Fibroblast of lung (primary cell): ENCODE measurements around the gene ITIH3. TPM values are rescaled to one million over a fixed set of nuclear protein-coding genes. Genes with fewer than 3 reads are reported as not detected.

ENCODE experiments used
- DNase-seq, 2 donors: peaks; one replicate each; pipeline versions ENCODE4 v3.0.0 to v3.0.0-alpha.2; 2010; ENCODE audit warnings: low read depth in 2 of 2
- H2AFZ ChIP-seq: 2 replicates; pipeline ENCODE4 v1.5.1; 2012; ENCODE audit warnings: low read length, control low read depth, inconsistent platforms
- H3K27ac ChIP-seq: 2 replicates; pipeline ENCODE4 v1.5.1; 2011; ENCODE audit warnings: low read length, control low read depth; ENCODE audit not compliant: insufficient read depth
- H3K27me3 ChIP-seq: 2 replicates; pipeline ENCODE4 v1.5.1; 2011; ENCODE audit warnings: mild to moderate bottlenecking, low read length; ENCODE audit not compliant: control insufficient read depth, insufficient read depth
- H3K36me3 ChIP-seq: 2 replicates; pipeline ENCODE4 v1.5.1; 2011; ENCODE audit warnings: low read length; ENCODE audit not compliant: control insufficient read depth, insufficient read depth
- H3K4me1 ChIP-seq: 2 replicates; pipeline ENCODE4 v1.5.1; 2011; ENCODE audit warnings: low read length; ENCODE audit not compliant: control insufficient read depth, insufficient read depth; ENCODE audit errors: extremely low read depth
- H3K4me2 ChIP-seq: 2 replicates; pipeline ENCODE4 v1.5.1; 2011; ENCODE audit warnings: low read length, control low read depth; ENCODE audit not compliant: insufficient read depth; ENCODE audit errors: extremely low read depth
- H3K4me3 ChIP-seq, 4 experiments: fragments of 200-600 bp in 1 of 4; sonication (generic) in 1 of 4; replicated peaks in 1 of 4; 2 replicates each; pipeline ENCODE4 v1.5.1; 2011 to 2016; ENCODE audit warnings: low read length in 4 of 4, low read depth in 3 of 4, mild to moderate bottlenecking in 3 of 4, control low read depth in 2 of 4, inconsistent platforms in 1 of 4, mixed read lengths in 1 of 4; ENCODE audit not compliant: insufficient read depth in 1 of 4; ENCODE audit errors: control extremely low read depth in 1 of 4
- H3K79me2 ChIP-seq: 2 replicates; pipeline ENCODE4 v1.5.1; 2012; ENCODE audit warnings: mild to moderate bottlenecking, low read length, inconsistent platforms; ENCODE audit not compliant: control insufficient read depth, insufficient read depth
- H3K9ac ChIP-seq: 2 replicates; pipeline ENCODE4 v1.5.1; 2011; ENCODE audit warnings: mild to moderate bottlenecking, low read length, control low read depth; ENCODE audit not compliant: insufficient read depth
- H3K9me3 ChIP-seq: 2 replicates; pipeline ENCODE4 v1.5.1; 2012; ENCODE audit warnings: low read depth, low read length; ENCODE audit not compliant: control insufficient read depth, insufficient read depth
- H4K20me1 ChIP-seq: 2 replicates; pipeline ENCODE4 v1.5.1; 2011; ENCODE audit warnings: low read length; ENCODE audit not compliant: control insufficient read depth, insufficient read depth; ENCODE audit errors: extremely low read depth
- CTCF ChIP-seq, 2 donors: IDR thresholded peaks in 1 of 2; conservative IDR thresholded peaks in 1 of 2; 1 replicate in 1 of 2; 2 replicates in 1 of 2; pipeline ENCODE4 v1.5.1; 2011 to 2012; ENCODE audit warnings: low read length in 2 of 2, control low read depth in 1 of 2, inconsistent platforms in 1 of 2, low read depth in 1 of 2, mild to moderate bottlenecking in 1 of 2
- EZH2 ChIP-seq: IDR thresholded peaks from 2 replicates; pipeline ENCODE4 v1.5.1; 2012; ENCODE audit warnings: low read length, control low read depth, mild to moderate bottlenecking; ENCODE audit errors: missing control alignments
- polyA minus RNA-seq: library from RNA; depleted of rRNA, polyadenylated mRNA; stranded (reverse); fragments of >200 nt; gene quantifications from 2 replicates; pipeline ENCODE4 v1.2.3, GENCODE V29; 2011; ENCODE audit warnings: low replicate concordance
- polyA plus RNA-seq, 2 donors: library from polyadenylated mRNA; depleted of rRNA in 1 of 2; stranded (reverse) in 1 of 2; unstranded in 1 of 2; fragments of >200 nt; gene quantifications; 2 replicates each; pipeline ENCODE4 v1.2.1, GENCODE V29; 2011 to 2012; ENCODE audit warnings: missing spikeins in 1 of 2
- total RNA-seq: library from RNA; depleted of rRNA; stranded (reverse); fragments of >200 nt; gene quantifications from 2 replicates; pipeline ENCODE4 v1.2.1, GENCODE V29; 2014

The ITIH3 gene
- under 0.01 and 0.17 TPM in 2 replicates for total RNA-seq
- 0.05 and 1.5 TPM in 2 replicates for polyA plus RNA-seq
- 1.7 TPM in 1 of 2 replicates, not detected in the other for polyA plus RNA-seq (2012)
- polyA minus RNA-seq, result not detected in 2 replicates

GRCh38 chr3:52794612-52795099 lies at the start of gene ITIH3:
ITIH3 (plus strand) TSS chr3:52794796; CDS start chr3:52794804, 8 bp downstream.
- Histone ChIP-seq H4K20me1 (no peaks in the 10 kb centered on the region), H3K27me3 (peaks cover 5% of the 10 kb centered on the region), H2AFZ (no peak within 1 kb of the TSS), H3K4me3 (no peak within 1 kb of the TSS), H3K9ac (no peak within 1 kb of the TSS), H3K9me3 (no peaks in the 10 kb centered on the region), H3K4me1 (no peaks in the 10 kb centered on the region), H3K79me2 (no peaks in the 10 kb centered on the region), H3K27ac (no peak within 1 kb of the TSS), H3K36me3 (no peaks in the 10 kb centered on the region), H3K4me2 (no peak within 1 kb of the TSS)
- DNase-seq, result no peak
- TF ChIP-seq CTCF (conservative IDR thresholded peaks at IDR 0.05 in 1 of 2, IDR thresholded peaks at IDR 0.05 in 1 of 2; ENCODE audit: low read depth in 1 of 2, low read length in 2 of 2) (no peak), EZH2 (no peak)

GRCh38 chr3:52752045-52752660 lies 42.4 kb upstream of the ITIH3 start:
- Histone ChIP-seq H3K36me3 (peaks cover 2% of the 10 kb centered on the region), H3K4me1 (no peaks in the 10 kb centered on the region), H3K4me3 (no peak overlapping the region), H3K9me3 (no peaks in the 10 kb centered on the region), H3K27me3 (no peaks in the 10 kb centered on the region), H3K79me2 (no peaks in the 10 kb centered on the region), H2AFZ (no peak overlapping the region), H3K4me2 (no peak overlapping the region), H3K9ac (no peak overlapping the region), H4K20me1 (no peaks in the 10 kb centered on the region), H3K27ac (no peak overlapping the region)
- TF ChIP-seq CTCF (conservative IDR thresholded peaks at IDR 0.05 in 1 of 2, IDR thresholded peaks at IDR 0.05 in 1 of 2; ENCODE audit: low read depth in 1 of 2, low read length in 2 of 2) (no peak), EZH2 (no peak)
- DNase-seq, result peak; percentile 8 to 10

GRCh38 chr3:52754373-52754772 lies 40.2 kb upstream of the ITIH3 start:
- TF ChIP-seq EZH2, result no peak
- TF ChIP-seq CTCF (conservative IDR thresholded peaks at IDR 0.05 in 1 of 2, IDR thresholded peaks at IDR 0.05 in 1 of 2; ENCODE audit: low read depth in 1 of 2, low read length in 2 of 2), result no peak
- Histone ChIP-seq H2AFZ (no peak overlapping the region), H3K4me3 (no peak overlapping the region), H3K27ac (no peak overlapping the region), H3K4me2 (no peak overlapping the region), H3K9me3 (no peaks in the 10 kb centered on the region), H3K36me3 (peaks cover 2% of the 10 kb centered on the region), H3K4me1 (no peaks in the 10 kb centered on the region), H3K27me3 (no peaks in the 10 kb centered on the region), H3K9ac (no peak overlapping the region), H4K20me1 (no peaks in the 10 kb centered on the region), H3K79me2 (no peaks in the 10 kb centered on the region)
- no peak for DNase-seq
